Lower leg skin (tissue), 4 donors: Measurements from ENCODE around the gene NDUFA3. TPM values are rescaled to one million over a fixed set of nuclear protein-coding genes. Genes with fewer than 3 reads are reported as not detected.
A peak's percentile ranks its signal among the peaks of the same experiment; 100 is the strongest.

Source experiments
- DNase-seq, 2 donors: peaks; one replicate each; pipeline ENCODE4 v3.0.0-alpha.2; 2019; ENCODE audit warnings: low spot score in 2 of 2
- H3K4me3 ChIP-seq: fragments of 200-600 bp; sonication (generic); 2 replicates; pipeline ENCODE4 v1.5.1; 2017; ENCODE audit warnings: mild to moderate bottlenecking, low read depth; ENCODE audit not compliant: poor library complexity, severe bottlenecking
- POLR2A ChIP-seq, 2 donors: fragments of 450-650 bp; IDR thresholded peaks; one replicate each; pipeline ENCODE4 v1.6.1; 2016 to 2017; ENCODE audit warnings: antibody characterized with exemption in 2 of 2, mild to moderate bottlenecking in 1 of 2, moderate library complexity in 1 of 2
- WGBS, 2 donors: methylation state at CpG; one replicate each; pipeline ENCODE4 v1.1.5; 2018; 5-methylcytosine and 5-hydroxymethylcytosine counted together
- intact Hi-C: fragments of 100-400 bp; cut with DNase I; formaldehyde crosslinking; loops from one replicate; pipeline ENCODE4 v1.15.0; 2023; ENCODE audit warnings: low total_unique reads
- total RNA-seq, 4 donors: library from RNA; depleted of rRNA; stranded (reverse); fragments of >200 nt; gene quantifications; one replicate each; pipeline ENCODE4 v1.1.0, GENCODE V29; 2016
- TF ChIP-seq, protein P1 (sequence below), 3 donors: fragments of 450-650 bp; IDR thresholded peaks; one replicate each; pipeline ENCODE4 v1.5.1; 2016; ENCODE audit warnings: antibody characterized with exemption in 3 of 3, mild to moderate bottlenecking in 3 of 3, moderate library complexity in 2 of 3

NDUFA3 gene
- total RNA-seq, 4 donors from 2014 or later: 2.7 to 39.4 (median 30.2) TPM

DNA sequence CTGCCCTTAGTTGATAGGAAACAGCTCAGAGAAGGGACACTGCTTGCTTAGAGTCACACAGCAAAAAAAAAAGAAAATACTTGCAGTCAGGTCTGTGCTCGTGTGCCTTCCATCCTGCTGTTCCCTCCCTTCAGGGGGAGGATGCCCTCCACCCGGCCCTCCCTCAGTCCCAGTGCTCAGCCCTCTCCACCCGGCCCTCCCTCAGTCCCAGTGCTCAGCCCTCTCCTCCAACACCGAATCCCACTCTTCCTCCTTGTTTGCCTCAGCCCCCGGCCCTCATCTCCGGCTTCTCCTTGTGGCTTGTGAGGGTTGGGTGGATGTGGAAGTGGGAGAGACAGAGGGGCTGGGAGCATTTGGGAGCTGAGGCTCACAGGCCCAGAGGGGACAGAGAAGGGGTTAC, 7.0 kb downstream of the NDUFA3 start:
- 73 to 81% methylated on average over 6 of the region's 6 CpGs for WGBS, 2 donors
- H3K4me3 ChIP-seq: no peak overlapping the region
- DNase-seq: no peak
- intact Hi-C loops: no loop called here
- no peak for TF ChIP-seq POLR2A (IDR thresholded peaks at IDR 0.05)
- TF ChIP-seq, protein P1, sequence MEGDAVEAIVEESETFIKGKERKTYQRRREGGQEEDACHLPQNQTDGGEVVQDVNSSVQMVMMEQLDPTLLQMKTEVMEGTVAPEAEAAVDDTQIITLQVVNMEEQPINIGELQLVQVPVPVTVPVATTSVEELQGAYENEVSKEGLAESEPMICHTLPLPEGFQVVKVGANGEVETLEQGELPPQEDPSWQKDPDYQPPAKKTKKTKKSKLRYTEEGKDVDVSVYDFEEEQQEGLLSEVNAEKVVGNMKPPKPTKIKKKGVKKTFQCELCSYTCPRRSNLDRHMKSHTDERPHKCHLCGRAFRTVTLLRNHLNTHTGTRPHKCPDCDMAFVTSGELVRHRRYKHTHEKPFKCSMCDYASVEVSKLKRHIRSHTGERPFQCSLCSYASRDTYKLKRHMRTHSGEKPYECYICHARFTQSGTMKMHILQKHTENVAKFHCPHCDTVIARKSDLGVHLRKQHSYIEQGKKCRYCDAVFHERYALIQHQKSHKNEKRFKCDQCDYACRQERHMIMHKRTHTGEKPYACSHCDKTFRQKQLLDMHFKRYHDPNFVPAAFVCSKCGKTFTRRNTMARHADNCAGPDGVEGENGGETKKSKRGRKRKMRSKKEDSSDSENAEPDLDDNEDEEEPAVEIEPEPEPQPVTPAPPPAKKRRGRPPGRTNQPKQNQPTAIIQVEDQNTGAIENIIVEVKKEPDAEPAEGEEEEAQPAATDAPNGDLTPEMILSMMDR (IDR thresholded peaks at IDR 0.05): no peak

DNA sequence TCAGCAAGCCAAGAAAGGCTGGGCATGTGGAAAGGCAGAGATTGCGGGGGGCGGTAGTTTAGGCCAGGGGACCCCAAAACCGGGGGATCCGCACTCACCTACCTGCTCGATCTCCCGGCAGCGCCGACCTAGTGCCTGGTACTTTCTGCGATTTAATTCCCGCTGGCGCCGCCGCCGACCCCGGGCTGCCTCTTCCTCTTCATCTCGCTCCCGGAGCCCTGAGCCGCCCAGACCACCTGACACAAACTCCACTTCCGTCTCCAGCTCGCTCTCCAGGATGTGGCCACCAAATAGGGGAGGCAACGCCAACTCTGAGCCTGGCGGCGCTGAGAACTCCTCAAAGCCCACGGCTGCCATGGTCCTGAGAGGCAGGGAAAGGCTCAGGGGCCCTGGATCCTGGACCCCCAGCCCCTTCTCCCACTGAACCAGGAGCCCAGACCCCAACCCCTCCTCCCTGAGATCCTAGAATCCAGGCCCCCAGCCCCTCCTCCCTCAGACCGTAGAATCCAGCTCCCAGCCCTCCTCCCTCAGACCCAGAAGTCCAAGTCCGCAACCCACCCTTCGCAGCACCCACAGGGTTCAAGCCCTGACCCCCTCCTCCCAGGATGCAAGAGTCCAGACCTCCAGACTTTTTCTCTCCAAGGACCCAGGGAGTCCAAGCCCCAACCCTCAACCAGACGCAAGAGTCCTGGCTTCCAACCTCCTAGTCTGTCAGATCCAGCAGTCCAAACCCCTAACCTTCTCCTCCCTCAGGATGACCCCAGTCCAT, 11.9 kb downstream of the NDUFA3 start:
- WGBS, 2 donors: 17 to 26% methylated on average over 28 of the region's 28 CpGs
- TF ChIP-seq POLR2A (IDR thresholded peaks at IDR 0.05): no peak
- TF ChIP-seq, protein P1 (IDR thresholded peaks at IDR 0.05): no peak
- intact Hi-C loops: no loop called here
- peak overlapping the region; percentile 63 for H3K4me3 ChIP-seq
- no peak for DNase-seq

DNA sequence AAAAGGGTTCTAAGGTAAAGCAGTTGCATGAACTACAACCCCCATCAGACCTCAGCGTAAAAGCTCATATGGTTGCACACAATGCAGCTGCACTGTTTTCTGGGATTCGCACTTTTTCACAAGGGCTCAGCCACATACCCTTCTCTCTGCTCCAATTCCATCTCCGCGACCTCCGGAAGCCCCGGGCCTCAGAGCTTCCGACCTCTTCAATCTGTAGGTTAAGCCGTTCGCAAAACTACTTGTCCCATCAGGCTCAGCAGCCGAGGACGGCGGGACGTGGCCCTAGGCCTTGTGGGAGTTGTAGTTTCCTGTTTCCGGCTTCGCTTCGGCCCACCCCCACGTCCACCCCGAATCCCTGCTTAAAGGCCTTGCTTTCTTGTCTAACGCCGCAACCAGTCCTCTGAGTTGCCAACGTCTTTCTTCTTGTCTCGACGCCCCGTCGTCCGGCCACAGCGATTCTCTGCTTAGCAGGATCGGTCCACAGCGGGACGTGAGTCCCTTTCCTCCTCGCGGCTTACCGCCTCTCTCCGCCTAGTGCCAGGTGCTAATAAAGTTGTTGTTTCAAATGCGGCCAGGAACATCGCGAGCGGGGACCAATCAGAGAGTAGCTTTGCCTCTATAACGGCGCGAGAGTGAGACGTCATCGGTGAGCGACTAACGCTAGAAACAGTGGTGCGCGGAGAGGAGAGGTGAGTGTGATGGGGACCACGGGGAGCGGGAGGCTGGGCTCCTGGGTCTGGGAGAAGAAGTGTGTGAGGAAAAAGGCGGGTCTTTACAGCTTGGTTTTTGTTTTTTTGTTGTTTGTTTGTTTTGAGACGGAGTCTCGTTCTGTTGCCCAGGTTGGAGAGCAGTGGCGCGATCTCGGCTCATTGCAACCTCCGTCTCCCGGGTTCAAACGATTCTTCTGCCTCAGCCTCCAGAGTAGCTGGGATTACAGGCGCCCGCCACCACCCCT, 12.7 kb downstream of the NDUFA3 start, which contains the start of the genes PRPF31 and TFPT:
TSS of gene PRPF31 (plus strand) at position 646 of the 955 bp plus-strand sequence. CDS start 2,525 bp downstream, outside the sequence.
TSS of gene TFPT (minus strand) at position 549 of the 955 bp plus-strand sequence. CDS start at position 161, 388 bp downstream.
- 0 to 1% methylated on average over 58 to 60 of the region's 60 CpGs for WGBS, 2 donors
- DNase-seq: peak; percentile 98 to 100
- TF ChIP-seq, protein P1 (IDR thresholded peaks at IDR 0.05): no peak
- no peak for TF ChIP-seq POLR2A (IDR thresholded peaks at IDR 0.05)
- intact Hi-C loops: no loop called here
- peak within 1 kb of the TSS; percentile 63 for H3K4me3 ChIP-seq

DNA sequence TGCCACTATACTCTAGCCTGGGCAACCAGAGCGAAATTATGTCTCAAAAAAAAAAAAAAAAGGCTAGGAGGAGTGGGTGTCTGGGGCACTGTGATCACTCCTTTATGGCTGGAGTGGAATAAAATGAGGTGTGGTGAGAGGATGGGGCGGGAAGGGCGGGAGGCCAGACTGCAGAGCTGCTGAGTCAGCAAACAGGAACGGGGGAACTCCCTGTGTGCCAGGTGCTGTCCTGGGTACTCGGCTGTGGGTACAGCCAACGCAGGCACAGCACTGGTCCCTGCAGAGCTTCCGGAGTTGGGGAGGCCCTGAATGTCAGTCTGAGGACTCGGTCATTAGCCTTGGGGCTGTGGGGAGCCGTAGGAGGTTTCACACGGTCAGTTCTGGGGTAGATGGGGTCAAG, 18.6 kb downstream of the NDUFA3 start:
- WGBS, 2 donors: 79 to 83% methylated on average over 10 of the region's 10 CpGs
- intact Hi-C loops: no loop called here

DNA sequence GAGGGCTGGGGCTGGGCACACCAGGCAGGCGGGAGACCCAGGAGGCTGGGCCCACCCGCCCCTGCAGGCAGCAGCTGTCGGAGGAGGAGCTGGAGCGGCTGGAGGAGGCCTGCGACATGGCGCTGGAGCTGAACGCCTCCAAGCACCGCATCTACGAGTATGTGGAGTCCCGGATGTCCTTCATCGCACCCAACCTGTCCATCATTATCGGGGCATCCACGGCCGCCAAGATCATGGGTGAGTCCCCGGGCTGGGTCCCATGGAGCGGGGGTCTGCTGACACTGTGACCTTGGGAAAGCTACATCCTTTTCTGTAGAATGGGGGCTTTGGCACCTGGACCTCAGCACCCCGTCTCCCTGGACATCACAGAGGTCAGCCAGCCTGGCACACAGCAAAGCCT, 21.0 kb downstream of the NDUFA3 start:
- H3K4me3 ChIP-seq: no peak overlapping the region
- no peak for DNase-seq
- no peak for TF ChIP-seq POLR2A (IDR thresholded peaks at IDR 0.05)
- TF ChIP-seq, protein P1 (IDR thresholded peaks at IDR 0.05): no peak
- intact Hi-C loops: no loop called here
- 87 to 88% methylated on average over 15 to 17 of the region's 17 CpGs for WGBS, 2 donors

More for the DNA sequence above, 18.6 kb downstream of the NDUFA3 start:
- no peak for DNase-seq
- H3K4me3 ChIP-seq: no peak overlapping the region
- TF ChIP-seq POLR2A (IDR thresholded peaks at IDR 0.05): no peak
- TF ChIP-seq, protein P1 (IDR thresholded peaks at IDR 0.05): no peak
